HepG2 (cell line): ENCODE results near the gene AMIGO3. TPM values are rescaled to one million over a fixed set of nuclear protein-coding genes. Genes with fewer than 3 reads are reported as not detected.

ENCODE experiments used
- ATAC-seq: fragments of 200-7000 bp; cut with Tn5 transposase; 3 replicates; pipeline ENCODE4 v1.9.1; 2020; ENCODE audit warnings: mild to moderate bottlenecking, moderate library complexity
- BruUV-seq: library from RNA; stranded (reverse); fragments of 400-500 nt; replicated peaks from 2 replicates; lab custom pipeline; 2021; lab: Mats Ljungman, UMichigan
- CTCF ChIA-PET: fragments of 300-600 bp; formaldehyde crosslinking; extraction: SDS; loops from one replicate; lab custom pipeline; 2021; ENCODE audit warnings: low total read pairs, inconsistent platforms, low intra/inter-chr PET ratio; lab: Yijun Ruan, JAX
- POLR2A ChIA-PET: fragments of 350-600 bp; sonication (Branson Sonifier 250); formaldehyde crosslinking; loops from one replicate; lab custom pipeline; 2020; ENCODE audit warnings: antibody characterized with exemption, inconsistent platforms; lab: Yijun Ruan, JAX
- DNase-seq: peaks from one replicate; pipeline ENCODE4 v3.0.0-alpha.2; 2015; ENCODE audit warnings: low spot score
- FAIRE-seq: peaks from 3 replicates; lab custom pipeline; 2011; peaks lifted over from hg19 to GRCh38; lab: Jason Lieb, UNC
- H2AFZ ChIP-seq: one replicate; pipeline ENCODE4 v1.6.1; 2011; ENCODE audit warnings: low read length, inconsistent platforms
- H3K27ac ChIP-seq: fragments of 300-600 bp; 3 replicates; pipeline ENCODE4 v1.8.0; 2011; ENCODE audit warnings: mixed run types, mild to moderate bottlenecking, mixed read lengths, low read length, inconsistent platforms; ENCODE audit not compliant: insufficient read depth; ENCODE audit errors: extremely low read length
- H3K27me3 ChIP-seq, 2 experiments: fragments of 200-600 bp in 1 of 2; 2 replicates in 1 of 2; 3 replicates in 1 of 2; pipeline versions ENCODE4 v1.6.0 to v1.8.0; 2011; ENCODE audit warnings: low read length in 2 of 2, mild to moderate bottlenecking in 2 of 2, moderate library complexity in 2 of 2, inconsistent platforms in 1 of 2; ENCODE audit not compliant: insufficient read depth in 2 of 2, control insufficient read depth in 1 of 2
- H3K36me3 ChIP-seq, 2 experiments: fragments of 200-600 bp in 1 of 2; replicated peaks in 1 of 2; 2 replicates in 1 of 2; 3 replicates in 1 of 2; pipeline versions ENCODE4 v1.5.1 to v1.8.0; 2011; ENCODE audit warnings: low read length in 2 of 2, inconsistent platforms in 1 of 2; ENCODE audit not compliant: insufficient read depth in 2 of 2, control insufficient read depth in 1 of 2
- H3K4me1 ChIP-seq: 2 replicates; pipeline ENCODE4 v1.5.1; 2012; ENCODE audit warnings: low read length, inconsistent platforms; ENCODE audit not compliant: insufficient read depth
- H3K4me2 ChIP-seq: 2 replicates; pipeline ENCODE4 v1.6.0; 2011; ENCODE audit warnings: low read depth, low read length, inconsistent platforms
- H3K4me3 ChIP-seq, 3 experiments: fragments of 200-600 bp in 1 of 3; sonication (generic), shearing (Covaris generic) in 1 of 3; replicated peaks in 1 of 3; 2 replicates each; pipeline ENCODE4 v1.5.1; 2011 to 2016; ENCODE audit warnings: low read length in 3 of 3, inconsistent platforms in 2 of 3, low read depth in 2 of 3, mild to moderate bottlenecking in 2 of 3, control low read depth in 1 of 3, mixed read lengths in 1 of 3; ENCODE audit not compliant: insufficient read depth in 1 of 3
- H3K79me2 ChIP-seq: one replicate; pipeline ENCODE4 v1.6.1; 2011; ENCODE audit warnings: low read length, inconsistent platforms; ENCODE audit not compliant: insufficient read depth
- H3K9ac ChIP-seq: 2 replicates; pipeline ENCODE4 v1.6.0; 2011; ENCODE audit warnings: mild to moderate bottlenecking, low read depth, low read length, inconsistent platforms; ENCODE audit not compliant: insufficient read depth
- H3K9me3 ChIP-seq: 2 replicates; pipeline ENCODE4 v1.5.1; 2012; ENCODE audit warnings: mild to moderate bottlenecking, low read length
- H4K20me1 ChIP-seq: 2 replicates; pipeline ENCODE4 v1.6.0; 2011; ENCODE audit warnings: inconsistent platforms, mild to moderate bottlenecking, low read length, moderate library complexity; ENCODE audit not compliant: insufficient read depth
- ARID2 ChIP-seq: sonication (generic); formaldehyde crosslinking; IDR thresholded peaks from 2 replicates; pipeline ENCODE4 v1.8.1; 2022; ENCODE audit warnings: mild to moderate bottlenecking, missing genetic modification reagents, borderline replicate concordance
- SP2 ChIP-seq: sonication (generic); formaldehyde crosslinking; IDR thresholded peaks from 2 replicates; pipeline ENCODE4 v1.5.1; 2020; ENCODE audit warnings: mild to moderate bottlenecking, missing genetic modification reagents
- SRF ChIP-seq: IDR thresholded peaks from 2 replicates; pipeline ENCODE4 v1.6.1; 2011; ENCODE audit warnings: mild to moderate bottlenecking, low read depth, low read length, moderate library complexity
- THAP11 ChIP-seq: IDR thresholded peaks from 2 replicates; pipeline ENCODE4 v1.6.1; 2016; ENCODE audit warnings: missing biosample characterization, missing genetic modification reagents
- USF2 ChIP-seq, 2 experiments: sonication (generic) in 1 of 2; formaldehyde crosslinking in 1 of 2; IDR thresholded peaks; 2 replicates each; pipeline versions ENCODE4 v1.5.1 to v1.6.1; 2011 to 2020; ENCODE audit warnings: borderline replicate concordance in 1 of 2, low read depth in 1 of 2, low read length in 1 of 2, mild to moderate bottlenecking in 1 of 2, missing genetic modification reagents in 1 of 2, moderate library complexity in 1 of 2
- ZNF768 ChIP-seq: sonication (generic); formaldehyde crosslinking; IDR thresholded peaks from 2 replicates; pipeline ENCODE4 v1.4.0; 2020; ENCODE audit warnings: missing genetic modification reagents
- WGBS: methylation state at CpG from one replicate; pipeline ENCODE4 v1.1.6; 2017; ENCODE audit warnings: low lambda C conversion rate; 5-methylcytosine and 5-hydroxymethylcytosine counted together
- in situ Hi-C: cut with HindIII; loops from 2 replicates; pipeline ENCODE4 v1.10.0; 2017; ENCODE audit warnings: low pct_unique_long_range_greater_than_20kb; ENCODE audit not compliant: extremely low pct_ligation_motif_present
- intact Hi-C: fragments of 100-400 bp; cut with micrococcal nuclease; formaldehyde crosslinking; loops from one replicate; pipeline ENCODE4 v1.10.0; 2022; ENCODE audit not compliant: unreplicated experiment
- polyA plus RNA-seq, 8 experiments: library from polyadenylated mRNA; depleted of rRNA in 3 of 8; stranded (reverse) in 7 of 8; unstranded in 1 of 8; fragments of >200 nt; fragmentation: Illumina TruSeq in 4 of 8; extraction: Trizol in 4 of 8; gene quantifications; 2 replicates each; pipeline versions ENCODE4 v1.2.1 to v1.2.3, GENCODE V29; 2011 to 2016; ENCODE audit warnings: low read depth in 4 of 8, missing spikeins in 1 of 8, mixed read lengths in 1 of 8; ENCODE audit not compliant: insufficient read depth in 1 of 8
- total RNA-seq, 5 experiments: library from RNA; depleted of rRNA; stranded (reverse); fragments of >200 nt; fragmentation: Illumina TruSeq; extraction: Trizol; gene quantifications; 2 replicates each; pipeline ENCODE4 v1.2.3, GENCODE V29; 2016; ENCODE audit warnings: low read depth in 1 of 5

Gene AMIGO3
- total and polyA plus RNA-seq, 2 of the 13 experiments (the other 11 are each of a cell fraction or from before 2014, with no cell fraction given), result 0.35 TPM; not detected in 1

- H3K4me3 ChIP-seq, result no peak overlapping the region
- H2AFZ ChIP-seq, result no peak overlapping the region
- TF ChIP-seq SP2 (CRISPR knock-in tag) (no peak), USF2 (IDR thresholded peaks at IDR 0.05; ENCODE audit: low read depth, low read length) (no peak), USF2 (CRISPR knock-in tag; IDR thresholded peaks at IDR 0.05; ENCODE audit: borderline replicate concordance) (no peak), SRF (no peak), ZNF768 (CRISPR knock-in tag) (peak; percentile 73; the same call in 1 of the 2 replicates), THAP11 (no peak), ARID2 (no peak)
- no peak overlapping the region for H3K9ac ChIP-seq
- peaks cover 23% of the 10 kb centered on the region for H3K4me1 ChIP-seq
- H3K79me2 ChIP-seq, result no peaks in the 10 kb centered on the region
- H3K9me3 ChIP-seq, result no peaks in the 10 kb centered on the region
- no peaks in the 10 kb centered on the region for H4K20me1 ChIP-seq
- FAIRE-seq, result no peak
- BruUV-seq, result no TSS peak
- intact Hi-C loops (no loop called here), in situ Hi-C loops (no loop called here)
- no peak for DNase-seq
- ChIA-PET CTCF (no interaction called here), POLR2A (no interaction called here)
- H3K36me3 ChIP-seq, result peaks cover 0 to 10% of the 10 kb centered on the region in 2 experiments; a peak in 4 of 5 replicates
- H3K4me2 ChIP-seq, result no peak overlapping the region
- ATAC-seq, result no peak
- no peak overlapping the region for H3K27ac ChIP-seq
- no peaks in the 10 kb centered on the region for H3K27me3 ChIP-seq
- WGBS, result 91% methylated on average over 11 of the region's 13 CpGs
Measured at GRCh38 chr3:49714728-49715550, 4.5 kb downstream of the AMIGO3 start.
